GM18517 (cell line): Measurements from ENCODE around the gene LRRC8E.

Source experiments
- ATAC-seq: cut with Tn5 transposase; IDR thresholded peaks from one replicate; pipeline ENCODE4 v1.9.1; 2021; ENCODE audit warnings: mild to moderate bottlenecking, moderate library complexity; ENCODE audit not compliant: unreplicated experiment

The LRRC8E gene

DNA sequence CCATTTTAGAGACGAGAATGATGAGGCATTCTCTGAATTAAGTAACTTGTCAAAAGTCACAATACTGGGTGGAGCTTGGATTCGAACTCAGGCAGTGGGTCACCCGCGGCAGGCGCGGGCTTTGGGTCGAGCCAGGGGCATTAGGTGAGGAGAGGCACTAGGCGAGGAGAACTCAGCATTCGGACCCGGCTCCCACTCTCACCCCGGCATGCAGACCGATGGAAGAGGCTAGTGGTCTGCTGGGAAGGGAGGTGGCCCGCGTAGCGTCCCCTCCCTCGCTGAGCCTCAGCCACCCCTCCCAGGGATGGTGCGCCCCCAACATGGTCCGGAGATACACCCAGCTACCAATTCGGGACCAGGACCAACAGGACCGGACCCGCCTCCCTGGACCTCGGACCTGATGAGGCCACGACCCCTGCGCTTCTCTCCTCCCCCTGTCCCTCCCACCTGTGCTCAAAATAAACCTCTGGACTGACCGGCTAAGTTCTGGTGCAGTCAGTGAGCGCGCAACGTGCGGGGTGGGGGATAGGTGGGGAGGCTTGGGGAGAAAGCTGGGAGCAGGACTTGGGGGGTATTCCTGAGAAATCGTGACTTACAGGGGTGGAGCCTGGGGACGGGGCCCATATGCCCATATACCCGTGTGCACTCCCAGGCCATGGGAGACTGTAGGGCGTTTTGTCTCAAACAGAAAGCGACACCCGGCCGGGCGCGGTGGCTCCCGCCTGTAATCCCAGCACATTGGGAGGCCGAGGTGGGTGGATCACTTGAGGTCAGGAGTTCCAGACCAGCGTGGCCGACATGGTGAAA, 30.5 kb downstream of the LRRC8E start:
- no peak for ATAC-seq

DNA sequence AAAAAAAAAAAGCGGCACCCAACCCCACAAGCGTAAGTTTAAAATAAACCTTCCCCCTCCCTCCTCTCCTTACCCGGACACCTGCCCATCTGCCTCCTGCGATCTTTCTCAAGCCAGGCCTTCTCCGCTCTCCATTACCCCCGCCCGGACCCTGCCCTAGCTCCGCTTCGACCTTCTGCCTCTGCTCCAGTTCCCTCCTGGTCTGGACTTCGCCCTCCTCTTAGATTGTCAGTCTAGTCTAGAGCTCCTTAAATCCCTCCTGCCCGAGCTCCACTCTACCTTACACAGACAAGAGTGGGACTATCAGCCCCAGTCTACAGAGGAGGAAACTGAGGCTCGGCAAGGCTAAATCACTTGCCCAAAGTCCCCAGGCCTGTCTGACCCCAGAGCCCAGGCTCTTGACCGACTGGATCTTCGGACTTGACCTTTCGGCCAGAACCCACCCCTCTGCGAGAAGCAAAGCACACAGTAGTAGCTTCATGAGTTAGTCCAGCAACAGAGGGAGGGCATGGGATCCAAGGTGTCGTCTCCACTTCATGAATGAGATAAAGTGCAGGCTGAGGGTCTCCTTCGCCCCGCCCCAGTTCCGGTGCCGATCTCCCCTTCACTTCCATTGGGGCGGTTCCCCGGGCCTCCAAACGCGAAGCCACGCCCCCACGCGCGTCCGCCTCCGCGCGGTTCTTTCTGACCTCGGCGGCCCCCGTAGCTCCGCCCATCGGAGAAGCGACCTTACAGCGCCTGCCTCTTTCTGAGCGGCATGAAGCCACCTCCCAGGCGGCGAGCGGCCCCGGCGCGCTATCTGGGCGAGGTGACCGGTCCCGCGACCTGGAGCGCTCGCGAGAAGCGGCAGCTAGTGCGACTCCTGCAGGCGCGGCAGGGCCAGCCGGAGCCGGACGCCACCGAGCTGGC, 31.6 kb downstream of the LRRC8E start, which contains the start of gene SNAPC2:
TSS of gene SNAPC2 (plus strand) at position 729 of the 909 bp plus-strand sequence. CDS start at position 758, 29 bp downstream.
- peak; percentile 60 for ATAC-seq

GRCh38 chr19:7920519-7921301, 32.4 kb downstream of the LRRC8E start:
- peak; percentile 41 for ATAC-seq

- no peak for ATAC-seq
Observed at GRCh38 chr19:7921302-7921966, 33.1 kb downstream of the LRRC8E start.

DNA sequence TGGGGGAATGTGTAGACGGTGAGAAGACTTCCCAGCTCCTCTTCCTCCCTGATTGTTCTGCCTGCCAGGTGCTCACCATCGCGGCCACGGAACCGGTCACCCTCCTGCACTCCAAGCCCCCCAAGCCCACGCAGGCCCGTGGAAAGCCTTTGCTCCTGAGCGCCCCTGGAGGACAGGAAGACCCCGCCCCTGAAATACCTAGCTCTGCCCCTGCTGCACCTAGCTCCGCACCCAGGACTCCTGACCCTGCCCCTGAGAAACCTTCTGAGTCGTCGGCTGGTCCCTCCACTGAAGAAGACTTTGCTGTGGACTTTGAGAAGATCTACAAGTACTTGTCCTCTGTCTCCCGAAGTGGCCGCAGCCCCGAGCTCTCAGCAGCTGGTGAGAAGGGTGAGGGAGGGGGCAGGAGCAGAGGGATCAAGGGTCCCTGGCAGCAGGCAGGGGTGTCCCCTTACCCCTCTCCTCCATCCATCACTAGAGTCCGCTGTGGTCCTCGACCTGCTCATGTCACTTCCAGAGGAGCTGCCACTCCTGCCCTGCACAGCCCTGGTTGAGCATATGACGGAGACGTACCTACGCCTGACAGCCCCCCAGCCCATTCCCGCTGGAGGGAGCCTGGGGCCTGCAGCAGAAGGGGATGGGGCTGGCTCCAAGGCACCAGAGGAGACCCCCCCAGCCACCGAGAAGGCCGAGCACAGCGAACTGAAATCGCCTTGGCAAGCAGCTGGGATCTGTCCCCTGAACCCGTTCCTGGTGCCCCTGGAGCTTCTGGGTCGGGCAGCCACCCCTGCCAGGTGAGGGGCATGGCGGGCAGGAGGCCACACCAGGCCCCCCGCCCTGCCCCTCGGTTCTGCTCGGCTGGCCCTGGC, 33.9 kb downstream of the LRRC8E start:
- no peak for ATAC-seq

- ATAC-seq, result no peak
Observed at GRCh38 chr19:7922836-7923195, 34.5 kb downstream of the LRRC8E start.

- no peak for ATAC-seq
Observed at GRCh38 chr19:7923295-7924191, 35.2 kb downstream of the LRRC8E start.

- no peak for ATAC-seq
Observed at GRCh38 chr19:7924241-7924640, 35.9 kb downstream of the LRRC8E start.

DNA sequence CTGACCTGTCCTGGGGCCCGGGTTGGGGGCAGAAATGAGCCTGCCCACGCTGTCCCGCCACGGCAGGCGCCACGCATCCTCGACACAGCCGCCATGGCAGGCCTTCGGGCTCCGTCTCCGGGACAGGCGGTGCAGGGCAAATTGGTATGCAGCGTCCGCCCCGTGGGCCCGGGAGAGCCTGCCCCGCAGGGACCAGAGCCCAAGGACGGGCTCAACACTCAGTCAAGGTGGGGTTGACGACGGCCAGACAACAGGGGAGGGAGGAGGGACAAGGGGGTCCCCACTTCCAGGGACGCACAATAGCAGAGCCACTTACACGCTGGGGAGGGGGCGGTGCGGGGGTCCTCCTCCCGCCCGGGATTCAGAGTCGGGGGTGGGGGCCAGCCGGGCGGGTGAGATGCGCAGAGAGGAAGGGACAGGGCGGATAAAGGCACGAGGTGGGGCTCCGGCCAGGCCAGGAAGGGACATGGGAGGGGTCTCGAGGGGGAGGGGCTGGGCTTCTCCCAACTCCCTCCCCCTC, 36.4 kb downstream of the LRRC8E start:
- ATAC-seq, result no peak

- ATAC-seq, result no peak
Observed at GRCh38 chr19:7925171-7925851, 37.0 kb downstream of the LRRC8E start.

DNA sequence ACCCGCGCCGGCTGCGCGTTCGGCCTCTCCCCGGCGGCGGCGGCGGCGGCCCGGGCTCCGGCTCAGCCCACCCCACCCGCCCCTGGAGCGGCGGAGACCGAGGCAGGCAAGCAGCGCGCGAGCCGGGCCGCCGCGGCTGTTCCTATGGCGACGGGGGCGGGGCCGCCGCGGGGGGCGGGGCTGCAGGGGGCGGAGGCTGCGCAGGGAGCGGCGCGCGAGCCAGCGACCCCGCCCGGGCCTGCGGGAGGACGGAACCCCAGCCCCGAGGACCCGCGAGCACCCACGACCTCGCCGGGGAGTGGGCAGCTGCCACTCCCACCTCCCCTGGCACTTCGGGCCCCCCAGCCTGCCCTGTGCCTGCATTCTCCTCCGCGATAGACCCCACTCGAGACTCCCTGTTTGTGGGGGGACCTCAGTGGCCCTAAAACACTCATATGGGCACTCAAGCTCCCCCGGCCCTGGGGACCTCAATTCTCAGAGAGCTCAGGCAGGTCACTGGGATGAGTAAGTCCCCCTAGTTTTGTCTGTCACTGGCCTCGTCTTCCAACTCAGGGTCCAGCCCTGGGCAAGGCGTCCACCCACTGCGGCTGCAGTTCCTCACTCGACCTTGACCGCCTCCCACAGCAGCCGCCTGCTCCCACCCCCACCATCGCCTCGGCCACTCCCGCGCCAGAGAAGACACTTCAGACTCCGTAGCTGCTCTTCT, 37.9 kb downstream of the LRRC8E start, which contains the start of gene CTXN1:
TSS of gene CTXN1 (minus strand) at position 115 of the 706 bp plus-strand sequence. CDS start 597 bp downstream, outside the sequence.
- ATAC-seq, result no peak

GRCh38 chr19:7926727-7927604, 38.7 kb downstream of the LRRC8E start:
- no peak for ATAC-seq

- no peak for ATAC-seq
Observed at GRCh38 chr19:7927605-7928333, 39.5 kb downstream of the LRRC8E start.

GRCh38 chr19:7928334-7928706, 40.0 kb downstream of the LRRC8E start:
- ATAC-seq, result no peak
